Vagina (tissue), 2 donors: ENCODE data around the gene ARHGAP27.

Experiments used
- POLR2A ChIP-seq, 2 donors: fragments of 450-650 bp; IDR thresholded peaks; one replicate each; pipeline ENCODE4 v1.6.1; 2017; ENCODE audit warnings: antibody characterized with exemption in 2 of 2, mild to moderate bottlenecking in 2 of 2, moderate library complexity in 2 of 2
- POLR2AphosphoS5 ChIP-seq, 2 donors: sonication (generic); formaldehyde crosslinking; IDR thresholded peaks; one replicate each; pipeline ENCODE4 v1.9.0; 2017; ENCODE audit warnings: antibody characterized with exemption in 2 of 2, mild to moderate bottlenecking in 2 of 2, low read depth in 1 of 2; ENCODE audit not compliant: insufficient read depth in 1 of 2
- TF ChIP-seq, protein P1 (sequence below), 3 experiments: fragments of 450-650 bp in 2 of 3; fragments of 200-600 bp in 1 of 3; sonication (generic) in 1 of 3; IDR thresholded peaks; one replicate each; pipeline ENCODE4 v1.5.1; 2017 to 2019; ENCODE audit warnings: antibody characterized with exemption in 3 of 3, mild to moderate bottlenecking in 2 of 3, moderate library complexity in 2 of 3

DNA sequence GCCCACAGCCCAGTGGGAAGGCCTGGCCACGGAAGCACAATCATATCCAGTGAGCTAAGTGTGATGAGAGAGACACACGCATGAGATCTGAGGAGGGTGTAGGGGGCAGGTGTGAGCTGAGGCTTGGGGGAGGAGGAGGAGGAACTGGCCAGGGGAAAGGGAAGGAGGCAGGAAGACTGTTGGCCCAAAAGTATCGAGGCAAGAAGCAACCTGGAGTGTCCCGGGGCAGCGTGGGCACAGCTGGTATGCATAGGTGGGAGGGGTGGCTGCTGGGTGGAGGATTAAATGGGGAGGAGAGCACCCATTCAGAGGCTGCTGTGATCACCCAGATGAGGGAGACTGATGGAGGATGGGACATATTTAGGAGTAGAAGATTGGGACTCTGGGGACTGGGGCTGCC is 41.4 kb downstream of the ARHGAP27 start:
- no peak for TF ChIP-seq POLR2A (IDR thresholded peaks at IDR 0.05)
- TF ChIP-seq, protein P1, sequence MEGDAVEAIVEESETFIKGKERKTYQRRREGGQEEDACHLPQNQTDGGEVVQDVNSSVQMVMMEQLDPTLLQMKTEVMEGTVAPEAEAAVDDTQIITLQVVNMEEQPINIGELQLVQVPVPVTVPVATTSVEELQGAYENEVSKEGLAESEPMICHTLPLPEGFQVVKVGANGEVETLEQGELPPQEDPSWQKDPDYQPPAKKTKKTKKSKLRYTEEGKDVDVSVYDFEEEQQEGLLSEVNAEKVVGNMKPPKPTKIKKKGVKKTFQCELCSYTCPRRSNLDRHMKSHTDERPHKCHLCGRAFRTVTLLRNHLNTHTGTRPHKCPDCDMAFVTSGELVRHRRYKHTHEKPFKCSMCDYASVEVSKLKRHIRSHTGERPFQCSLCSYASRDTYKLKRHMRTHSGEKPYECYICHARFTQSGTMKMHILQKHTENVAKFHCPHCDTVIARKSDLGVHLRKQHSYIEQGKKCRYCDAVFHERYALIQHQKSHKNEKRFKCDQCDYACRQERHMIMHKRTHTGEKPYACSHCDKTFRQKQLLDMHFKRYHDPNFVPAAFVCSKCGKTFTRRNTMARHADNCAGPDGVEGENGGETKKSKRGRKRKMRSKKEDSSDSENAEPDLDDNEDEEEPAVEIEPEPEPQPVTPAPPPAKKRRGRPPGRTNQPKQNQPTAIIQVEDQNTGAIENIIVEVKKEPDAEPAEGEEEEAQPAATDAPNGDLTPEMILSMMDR (IDR thresholded peaks at IDR 0.05): no peak
- no peak for TF ChIP-seq POLR2AphosphoS5 (IDR thresholded peaks at IDR 0.05; ENCODE audit: insufficient read depth in 1 of 2, low read depth in 1 of 2)
